ENCODE measurements around the gene FOXP1.

FOXP1 gene

GRCh38 chr3:71484452-71484851 lies 99.1 kb downstream of the FOXP1 start:
- no peak for DNase-seq (ENCODE audit: low read depth)

- DNase-seq (ENCODE audit: low read depth), result no peak
These were observed 99.5 kb downstream of the FOXP1 start for GRCh38 chr3:71484047-71484446.

- no peak for DNase-seq (ENCODE audit: low read depth)
These were observed 100.8 kb downstream of the FOXP1 start for GRCh38 chr3:71482771-71483170.

GRCh38 chr3:71478568-71478967 lies 105.0 kb downstream of the FOXP1 start:
- no peak for DNase-seq (ENCODE audit: low read depth)

- no peak for DNase-seq (ENCODE audit: low read depth)
These were observed 106.6 kb downstream of the FOXP1 start for GRCh38 chr3:71476950-71477349.

- no peak for DNase-seq (ENCODE audit: low read depth)
These were observed 114.4 kb downstream of the FOXP1 start for GRCh38 chr3:71469138-71469435.

GRCh38 chr3:71468311-71469137 lies 115.0 kb downstream of the FOXP1 start:
- DNase-seq (ENCODE audit: low read depth), result no peak

GRCh38 chr3:71466483-71466882 lies 117.0 kb downstream of the FOXP1 start:
- no peak for DNase-seq (ENCODE audit: low read depth)

- no peak for DNase-seq (ENCODE audit: low read depth)
These were observed 118.0 kb downstream of the FOXP1 start for GRCh38 chr3:71465371-71466036.

GRCh38 chr3:71464613-71465012 lies 118.9 kb downstream of the FOXP1 start:
- no peak for DNase-seq (ENCODE audit: low read depth)

GRCh38 chr3:71463617-71464016 lies 119.9 kb downstream of the FOXP1 start:
- no peak for DNase-seq (ENCODE audit: low read depth)

- no peak for DNase-seq (ENCODE audit: low read depth)
These were observed 120.9 kb downstream of the FOXP1 start for GRCh38 chr3:71462586-71462985.

GRCh38 chr3:71461749-71462483 lies 121.6 kb downstream of the FOXP1 start:
- DNase-seq (ENCODE audit: low read depth), result no peak

- no peak for DNase-seq (ENCODE audit: low read depth)
These were observed 122.4 kb downstream of the FOXP1 start for GRCh38 chr3:71461114-71461513.

GRCh38 chr3:71458895-71459294 lies 124.6 kb downstream of the FOXP1 start:
- no peak for DNase-seq (ENCODE audit: low read depth)

- DNase-seq (ENCODE audit: low read depth), result no peak
These were observed 126.7 kb downstream of the FOXP1 start for GRCh38 chr3:71456826-71457225.

GRCh38 chr3:71456156-71456555 lies 127.4 kb downstream of the FOXP1 start:
- no peak for DNase-seq (ENCODE audit: low read depth)

GRCh38 chr3:71454512-71455403 lies 128.8 kb downstream of the FOXP1 start:
- DNase-seq (ENCODE audit: low read depth), result no peak

GRCh38 chr3:71453822-71454511 lies 129.6 kb downstream of the FOXP1 start:
- no peak for DNase-seq (ENCODE audit: low read depth)

- DNase-seq (ENCODE audit: low read depth), result no peak
These were observed 130.2 kb downstream of the FOXP1 start for GRCh38 chr3:71453319-71453718.

GRCh38 chr3:71451812-71452211 lies 131.7 kb downstream of the FOXP1 start:
- no peak for DNase-seq (ENCODE audit: low read depth)
